ENCODE data around the gene RXFP3.

DNA sequence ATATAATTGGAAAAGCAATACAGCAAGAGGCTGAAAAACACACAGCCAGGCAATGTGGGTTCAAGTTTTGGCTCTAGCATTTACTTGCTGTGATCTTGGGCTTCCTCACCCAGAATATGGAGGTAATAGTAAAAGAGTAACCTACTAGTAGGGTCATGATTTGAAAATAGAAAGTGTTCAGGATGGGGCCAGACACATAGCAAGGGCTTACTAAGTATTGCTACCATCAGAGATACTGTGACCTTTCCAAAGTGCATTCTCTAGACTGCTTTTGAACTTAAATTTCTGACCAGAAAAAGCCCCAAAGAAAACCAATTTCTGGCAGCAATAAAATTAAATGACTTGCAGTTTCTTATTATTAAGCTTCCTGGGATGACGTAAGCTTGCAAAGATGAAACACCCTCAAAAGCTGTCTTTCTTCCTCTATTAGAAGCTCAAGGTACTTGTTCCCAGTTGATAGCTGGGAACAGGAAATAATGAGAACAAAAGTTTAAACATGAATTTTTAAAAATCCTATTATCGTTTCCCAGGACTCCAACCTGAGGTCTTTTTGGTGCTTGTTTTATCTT is 28.0 kb downstream of the RXFP3 start:
- no peak for TF ChIP-seq ARNTL (CRISPR knock-in tag; IDR thresholded peaks at IDR 0.05; ENCODE audit: borderline replicate concordance, low read depth)
- TF ChIP-seq, protein P1, sequence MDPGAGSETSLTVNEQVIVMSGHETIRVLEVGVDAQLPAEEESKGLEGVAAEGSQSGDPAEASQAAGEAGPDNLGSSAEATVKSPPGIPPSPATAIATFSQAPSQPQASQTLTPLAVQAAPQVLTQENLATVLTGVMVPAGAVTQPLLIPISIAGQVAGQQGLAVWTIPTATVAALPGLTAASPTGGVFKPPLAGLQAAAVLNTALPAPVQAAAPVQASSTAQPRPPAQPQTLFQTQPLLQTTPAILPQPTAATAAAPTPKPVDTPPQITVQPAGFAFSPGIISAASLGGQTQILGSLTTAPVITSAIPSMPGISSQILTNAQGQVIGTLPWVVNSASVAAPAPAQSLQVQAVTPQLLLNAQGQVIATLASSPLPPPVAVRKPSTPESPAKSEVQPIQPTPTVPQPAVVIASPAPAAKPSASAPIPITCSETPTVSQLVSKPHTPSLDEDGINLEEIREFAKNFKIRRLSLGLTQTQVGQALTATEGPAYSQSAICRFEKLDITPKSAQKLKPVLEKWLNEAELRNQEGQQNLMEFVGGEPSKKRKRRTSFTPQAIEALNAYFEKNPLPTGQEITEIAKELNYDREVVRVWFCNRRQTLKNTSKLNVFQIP (CRISPR knock-in tag; IDR thresholded peaks at IDR 0.05; ENCODE audit: borderline replicate concordance, low read depth): no peak
- no peak for TF ChIP-seq ZFP3 (CRISPR knock-in tag; IDR thresholded peaks at IDR 0.05)
- TF ChIP-seq, protein P2, sequence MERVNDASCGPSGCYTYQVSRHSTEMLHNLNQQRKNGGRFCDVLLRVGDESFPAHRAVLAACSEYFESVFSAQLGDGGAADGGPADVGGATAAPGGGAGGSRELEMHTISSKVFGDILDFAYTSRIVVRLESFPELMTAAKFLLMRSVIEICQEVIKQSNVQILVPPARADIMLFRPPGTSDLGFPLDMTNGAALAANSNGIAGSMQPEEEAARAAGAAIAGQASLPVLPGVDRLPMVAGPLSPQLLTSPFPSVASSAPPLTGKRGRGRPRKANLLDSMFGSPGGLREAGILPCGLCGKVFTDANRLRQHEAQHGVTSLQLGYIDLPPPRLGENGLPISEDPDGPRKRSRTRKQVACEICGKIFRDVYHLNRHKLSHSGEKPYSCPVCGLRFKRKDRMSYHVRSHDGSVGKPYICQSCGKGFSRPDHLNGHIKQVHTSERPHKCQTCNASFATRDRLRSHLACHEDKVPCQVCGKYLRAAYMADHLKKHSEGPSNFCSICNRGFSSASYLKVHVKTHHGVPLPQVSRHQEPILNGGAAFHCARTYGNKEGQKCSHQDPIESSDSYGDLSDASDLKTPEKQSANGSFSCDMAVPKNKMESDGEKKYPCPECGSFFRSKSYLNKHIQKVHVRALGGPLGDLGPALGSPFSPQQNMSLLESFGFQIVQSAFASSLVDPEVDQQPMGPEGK (CRISPR knock-in tag; IDR thresholded peaks at IDR 0.05; ENCODE audit: borderline replicate concordance): no peak
- TF ChIP-seq ZC3H10 (CRISPR knock-in tag; IDR thresholded peaks at IDR 0.05): no peak
- TF ChIP-seq RARB (CRISPR knock-in tag; IDR thresholded peaks at IDR 0.05): no peak
- TF ChIP-seq ZFP30 (CRISPR knock-in tag; IDR thresholded peaks at IDR 0.05): no peak
- TF ChIP-seq, protein P3, sequence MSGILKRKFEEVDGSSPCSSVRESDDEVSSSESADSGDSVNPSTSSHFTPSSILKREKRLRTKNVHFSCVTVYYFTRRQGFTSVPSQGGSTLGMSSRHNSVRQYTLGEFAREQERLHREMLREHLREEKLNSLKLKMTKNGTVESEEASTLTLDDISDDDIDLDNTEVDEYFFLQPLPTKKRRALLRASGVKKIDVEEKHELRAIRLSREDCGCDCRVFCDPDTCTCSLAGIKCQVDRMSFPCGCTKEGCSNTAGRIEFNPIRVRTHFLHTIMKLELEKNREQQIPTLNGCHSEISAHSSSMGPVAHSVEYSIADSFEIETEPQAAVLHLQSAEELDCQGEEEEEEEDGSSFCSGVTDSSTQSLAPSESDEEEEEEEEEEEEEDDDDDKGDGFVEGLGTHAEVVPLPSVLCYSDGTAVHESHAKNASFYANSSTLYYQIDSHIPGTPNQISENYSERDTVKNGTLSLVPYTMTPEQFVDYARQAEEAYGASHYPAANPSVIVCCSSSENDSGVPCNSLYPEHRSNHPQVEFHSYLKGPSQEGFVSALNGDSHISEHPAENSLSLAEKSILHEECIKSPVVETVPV (CRISPR knock-in tag; IDR thresholded peaks at IDR 0.05): no peak
- TF ChIP-seq, protein P4, sequence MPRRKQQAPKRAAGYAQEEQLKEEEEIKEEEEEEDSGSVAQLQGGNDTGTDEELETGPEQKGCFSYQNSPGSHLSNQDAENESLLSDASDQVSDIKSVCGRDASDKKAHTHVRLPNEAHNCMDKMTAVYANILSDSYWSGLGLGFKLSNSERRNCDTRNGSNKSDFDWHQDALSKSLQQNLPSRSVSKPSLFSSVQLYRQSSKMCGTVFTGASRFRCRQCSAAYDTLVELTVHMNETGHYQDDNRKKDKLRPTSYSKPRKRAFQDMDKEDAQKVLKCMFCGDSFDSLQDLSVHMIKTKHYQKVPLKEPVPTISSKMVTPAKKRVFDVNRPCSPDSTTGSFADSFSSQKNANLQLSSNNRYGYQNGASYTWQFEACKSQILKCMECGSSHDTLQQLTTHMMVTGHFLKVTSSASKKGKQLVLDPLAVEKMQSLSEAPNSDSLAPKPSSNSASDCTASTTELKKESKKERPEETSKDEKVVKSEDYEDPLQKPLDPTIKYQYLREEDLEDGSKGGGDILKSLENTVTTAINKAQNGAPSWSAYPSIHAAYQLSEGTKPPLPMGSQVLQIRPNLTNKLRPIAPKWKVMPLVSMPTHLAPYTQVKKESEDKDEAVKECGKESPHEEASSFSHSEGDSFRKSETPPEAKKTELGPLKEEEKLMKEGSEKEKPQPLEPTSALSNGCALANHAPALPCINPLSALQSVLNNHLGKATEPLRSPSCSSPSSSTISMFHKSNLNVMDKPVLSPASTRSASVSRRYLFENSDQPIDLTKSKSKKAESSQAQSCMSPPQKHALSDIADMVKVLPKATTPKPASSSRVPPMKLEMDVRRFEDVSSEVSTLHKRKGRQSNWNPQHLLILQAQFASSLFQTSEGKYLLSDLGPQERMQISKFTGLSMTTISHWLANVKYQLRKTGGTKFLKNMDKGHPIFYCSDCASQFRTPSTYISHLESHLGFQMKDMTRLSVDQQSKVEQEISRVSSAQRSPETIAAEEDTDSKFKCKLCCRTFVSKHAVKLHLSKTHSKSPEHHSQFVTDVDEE (CRISPR knock-in tag; IDR thresholded peaks at IDR 0.05): no peak
- TF ChIP-seq, protein P5, sequence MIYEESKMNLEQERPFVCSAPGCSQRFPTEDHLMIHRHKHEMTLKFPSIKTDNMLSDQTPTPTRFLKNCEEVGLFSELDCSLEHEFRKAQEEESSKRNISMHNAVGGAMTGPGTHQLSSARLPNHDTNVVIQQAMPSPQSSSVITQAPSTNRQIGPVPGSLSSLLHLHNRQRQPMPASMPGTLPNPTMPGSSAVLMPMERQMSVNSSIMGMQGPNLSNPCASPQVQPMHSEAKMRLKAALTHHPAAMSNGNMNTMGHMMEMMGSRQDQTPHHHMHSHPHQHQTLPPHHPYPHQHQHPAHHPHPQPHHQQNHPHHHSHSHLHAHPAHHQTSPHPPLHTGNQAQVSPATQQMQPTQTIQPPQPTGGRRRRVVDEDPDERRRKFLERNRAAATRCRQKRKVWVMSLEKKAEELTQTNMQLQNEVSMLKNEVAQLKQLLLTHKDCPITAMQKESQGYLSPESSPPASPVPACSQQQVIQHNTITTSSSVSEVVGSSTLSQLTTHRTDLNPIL (CRISPR knock-in tag; IDR thresholded peaks at IDR 0.05; ENCODE audit: low read depth): no peak
- no peak for TF ChIP-seq ZNF565 (CRISPR knock-in tag; conservative IDR thresholded peaks at IDR 0.05; ENCODE audit: low read depth)
- no peak for TF ChIP-seq CSDC2 (CRISPR knock-in tag; IDR thresholded peaks at IDR 0.05)

Data from SK-N-SH treated with all-trans-retinoic acid at 6 μM for 48 hours (cell line).